ENCODE results near the gene ALPL.

GRCh38 chr1:21518774-21519455, 9.7 kb downstream of the ALPL start:
- TF ChIP-seq CTCF (IDR thresholded peaks at IDR 0.05): no peak
- TF ChIP-seq POLR2A (IDR thresholded peaks at IDR 0.05): no peak
- no peak for TF ChIP-seq POLR2AphosphoS5 (IDR thresholded peaks at IDR 0.05)

Data from prostate gland (tissue), 2 donors.